ENCODE data around the gene BCAR3.

GRCh38 chr1:93592551-93592949, 89.1 kb downstream of the BCAR3 start:
- TF ChIP-seq CTCF (conservative IDR thresholded peaks at IDR 0.05; ENCODE audit: low read depth, low read length) (no peak), POLR2A (IDR thresholded peaks at IDR 0.05; ENCODE audit: low read depth, low read length) (no peak), RFX5 (IDR thresholded peaks at IDR 0.05; ENCODE audit: low read depth, low read length) (no peak), USF2 (IDR thresholded peaks at IDR 0.05; ENCODE audit: low read depth, low read length) (no peak), MXI1 (IDR thresholded peaks at IDR 0.05; ENCODE audit: borderline replicate concordance, low read depth, low read length) (no peak), RCOR1 (IDR thresholded peaks at IDR 0.05; ENCODE audit: insufficient replicate concordance, low read length) (no peak), MAZ (IDR thresholded peaks at IDR 0.05; ENCODE audit: borderline replicate concordance, low read depth, low read length) (no peak), BHLHE40 (IDR thresholded peaks at IDR 0.05; ENCODE audit: low read depth, low read length) (no peak), RAD21 (IDR thresholded peaks at IDR 0.05; ENCODE audit: low read length) (no peak), CEBPB (IDR thresholded peaks at IDR 0.05; ENCODE audit: low read depth, low read length) (no peak), MAFK (IDR thresholded peaks at IDR 0.05; ENCODE audit: low read depth, low read length) (no peak), NFE2L2 (IDR thresholded peaks at IDR 0.05; ENCODE audit: low read depth, low read length) (no peak), FOS (IDR thresholded peaks at IDR 0.05; ENCODE audit: low read depth, low read length) (no peak), SMC3 (IDR thresholded peaks at IDR 0.05; ENCODE audit: low read depth, low read length) (no peak)

Measured in IMR-90 (cell line).